Peyer's patch (tissue), 4 donors: Measurements from ENCODE around the gene FAM117B.

ENCODE experiments used
- POLR2A ChIP-seq, 2 donors: fragments of 450-650 bp; IDR thresholded peaks; one replicate each; pipeline ENCODE4 v1.5.1; 2017; ENCODE audit warnings: antibody characterized with exemption in 2 of 2, mild to moderate bottlenecking in 2 of 2, moderate library complexity in 2 of 2
- TF ChIP-seq, protein P1 (sequence below), 6 experiments: fragments of 450-650 bp in 4 of 6; fragments of 200-600 bp in 2 of 6; sonication (generic) in 1 of 6; IDR thresholded peaks; one replicate each; pipeline ENCODE4 v1.5.1; 2017 to 2019; ENCODE audit warnings: antibody characterized with exemption in 6 of 6, mild to moderate bottlenecking in 3 of 6, moderate library complexity in 1 of 6

DNA sequence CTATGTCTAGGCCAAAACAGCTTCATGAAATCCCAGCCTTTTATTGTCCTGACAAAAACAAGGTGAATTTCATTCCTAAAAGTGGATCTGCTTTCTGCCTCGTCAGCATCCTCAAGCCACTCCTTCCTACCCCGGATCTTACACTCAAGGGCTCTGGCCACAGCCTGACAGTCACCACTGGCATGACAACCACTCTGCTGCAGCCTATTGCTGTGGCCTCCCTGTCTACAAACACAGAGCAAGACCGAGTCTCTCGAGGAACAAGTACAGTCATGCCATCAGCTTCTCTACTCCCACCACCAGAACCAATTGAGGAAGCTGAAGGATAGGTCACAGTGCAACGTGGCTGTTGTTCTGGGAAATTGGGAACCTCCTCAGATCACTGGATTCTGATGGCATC lies 130.7 kb downstream of the FAM117B start:
- no peak for TF ChIP-seq POLR2A (IDR thresholded peaks at IDR 0.05)
- TF ChIP-seq, protein P1, sequence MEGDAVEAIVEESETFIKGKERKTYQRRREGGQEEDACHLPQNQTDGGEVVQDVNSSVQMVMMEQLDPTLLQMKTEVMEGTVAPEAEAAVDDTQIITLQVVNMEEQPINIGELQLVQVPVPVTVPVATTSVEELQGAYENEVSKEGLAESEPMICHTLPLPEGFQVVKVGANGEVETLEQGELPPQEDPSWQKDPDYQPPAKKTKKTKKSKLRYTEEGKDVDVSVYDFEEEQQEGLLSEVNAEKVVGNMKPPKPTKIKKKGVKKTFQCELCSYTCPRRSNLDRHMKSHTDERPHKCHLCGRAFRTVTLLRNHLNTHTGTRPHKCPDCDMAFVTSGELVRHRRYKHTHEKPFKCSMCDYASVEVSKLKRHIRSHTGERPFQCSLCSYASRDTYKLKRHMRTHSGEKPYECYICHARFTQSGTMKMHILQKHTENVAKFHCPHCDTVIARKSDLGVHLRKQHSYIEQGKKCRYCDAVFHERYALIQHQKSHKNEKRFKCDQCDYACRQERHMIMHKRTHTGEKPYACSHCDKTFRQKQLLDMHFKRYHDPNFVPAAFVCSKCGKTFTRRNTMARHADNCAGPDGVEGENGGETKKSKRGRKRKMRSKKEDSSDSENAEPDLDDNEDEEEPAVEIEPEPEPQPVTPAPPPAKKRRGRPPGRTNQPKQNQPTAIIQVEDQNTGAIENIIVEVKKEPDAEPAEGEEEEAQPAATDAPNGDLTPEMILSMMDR (IDR thresholded peaks at IDR 0.05) = no peak
